H9 (cell line): Measurements from ENCODE around the gene ATP8A1. TPM values are rescaled to one million over a fixed set of nuclear protein-coding genes. Genes with fewer than 3 reads are reported as not detected.

ENCODE experiments used
- DNase-seq: peaks from one replicate; pipeline ENCODE4 v3.0.0-alpha.2; 2017
- H2AFZ ChIP-seq: one replicate; pipeline ENCODE4 v1.6.1; 2013; ENCODE audit warnings: mild to moderate bottlenecking, low read length, control low read depth, moderate library complexity
- H2AK5ac ChIP-seq: 2 replicates; pipeline ENCODE4 v1.6.1; 2013; ENCODE audit warnings: low read length, control low read depth, mixed read lengths; ENCODE audit not compliant: insufficient read length
- H2BK120ac ChIP-seq: one replicate; pipeline ENCODE4 v1.6.1; 2013; ENCODE audit warnings: low read depth, mild to moderate bottlenecking, low read length, control low read depth, inconsistent platforms; ENCODE audit not compliant: poor library complexity, severe bottlenecking
- H2BK12ac ChIP-seq: 2 replicates; pipeline ENCODE4 v1.6.1; 2013; ENCODE audit warnings: low read length, control low read depth, mixed read lengths, low read depth; ENCODE audit not compliant: insufficient read length
- H2BK15ac ChIP-seq: 2 replicates; pipeline ENCODE4 v1.6.1; 2013; ENCODE audit warnings: low read depth, low read length, control low read depth
- H2BK20ac ChIP-seq: one replicate; pipeline ENCODE4 v1.6.1; 2013; ENCODE audit warnings: low read depth, mild to moderate bottlenecking, low read length, control low read depth, inconsistent platforms; ENCODE audit not compliant: poor library complexity, severe bottlenecking
- H2BK5ac ChIP-seq: 2 replicates; pipeline ENCODE4 v1.6.1; 2013; ENCODE audit warnings: low read length, control low read depth, mixed read lengths; ENCODE audit not compliant: insufficient read length
- H3K14ac ChIP-seq: 2 replicates; pipeline ENCODE4 v1.6.1; 2013; ENCODE audit warnings: low read length, control low read depth; ENCODE audit not compliant: insufficient read depth
- H3K18ac ChIP-seq: 2 replicates; pipeline ENCODE4 v1.6.1; 2013; ENCODE audit warnings: low read depth, mild to moderate bottlenecking, mixed read lengths, low read length, control low read depth; ENCODE audit not compliant: insufficient read length
- H3K23ac ChIP-seq: 2 replicates; pipeline ENCODE4 v1.6.1; 2013; ENCODE audit warnings: low read length, control low read depth, mixed read lengths, low read depth; ENCODE audit not compliant: insufficient read length
- H3K23me2 ChIP-seq: 2 replicates; pipeline ENCODE4 v1.6.1; 2013; ENCODE audit warnings: low read depth, mild to moderate bottlenecking, mixed read lengths, low read length, control low read depth; ENCODE audit not compliant: insufficient read length, poor library complexity, severe bottlenecking
- H3K27ac ChIP-seq: 2 replicates; pipeline ENCODE4 v1.5.1; 2013; ENCODE audit warnings: low read length, control low read depth, mixed read lengths, low read depth; ENCODE audit not compliant: insufficient read length
- H3K27me3 ChIP-seq: 2 replicates; pipeline ENCODE4 v1.6.1; 2013; ENCODE audit warnings: low read length, control low read depth, inconsistent platforms; ENCODE audit not compliant: insufficient read depth
- H3K4ac ChIP-seq: 2 replicates; pipeline ENCODE4 v1.6.1; 2013; ENCODE audit warnings: low read depth, mild to moderate bottlenecking, control low read depth, inconsistent platforms, low read length, moderate library complexity
- H3K4me1 ChIP-seq: 2 replicates; pipeline ENCODE4 v1.6.1; 2013; ENCODE audit warnings: low read length, control low read depth, inconsistent platforms; ENCODE audit not compliant: insufficient read depth
- H3K4me2 ChIP-seq: 2 replicates; pipeline ENCODE4 v1.6.1; 2013; ENCODE audit warnings: low read length, control low read depth, mixed read lengths; ENCODE audit not compliant: insufficient read length, insufficient read depth
- H3K56ac ChIP-seq: 2 replicates; pipeline ENCODE4 v1.6.1; 2013; ENCODE audit warnings: low read depth, mild to moderate bottlenecking, mixed read lengths, low read length, control low read depth; ENCODE audit not compliant: insufficient read length
- H3K79me1 ChIP-seq: 2 replicates; pipeline ENCODE4 v1.6.1; 2013; ENCODE audit warnings: low read depth, mild to moderate bottlenecking, moderate library complexity, low read length, control low read depth, inconsistent platforms; ENCODE audit not compliant: insufficient read depth, poor library complexity, severe bottlenecking
- H3K79me2 ChIP-seq: 2 replicates; pipeline ENCODE4 v1.6.1; 2013; ENCODE audit warnings: low read length, control low read depth, inconsistent platforms; ENCODE audit not compliant: insufficient read depth
- H3K9ac ChIP-seq: 2 replicates; pipeline ENCODE4 v1.6.1; 2013; ENCODE audit warnings: low read length, control low read depth, mixed read lengths; ENCODE audit not compliant: insufficient read length; ENCODE audit errors: extremely low read depth
- H3K9me3 ChIP-seq: one replicate; pipeline ENCODE4 v1.6.1; 2013; ENCODE audit warnings: low read depth, low read length, inconsistent platforms; ENCODE audit not compliant: control insufficient read depth
- H3T11ph ChIP-seq: one replicate; pipeline ENCODE4 v1.6.1; 2013; ENCODE audit warnings: mild to moderate bottlenecking, low read length, control low read depth, inconsistent platforms
- H4K20me1 ChIP-seq: one replicate; pipeline ENCODE4 v1.6.1; 2013; ENCODE audit not compliant: control insufficient read depth, insufficient read length, insufficient read depth
- H4K5ac ChIP-seq: 2 replicates; pipeline ENCODE4 v1.6.1; 2013; ENCODE audit warnings: low read depth, mild to moderate bottlenecking, mixed read lengths, low read length, control low read depth; ENCODE audit not compliant: insufficient read length
- H4K8ac ChIP-seq: replicated peaks from 2 replicates; pipeline ENCODE4 v1.6.1; 2013; ENCODE audit warnings: low read length, control low read depth, mixed read lengths, low read depth; ENCODE audit not compliant: insufficient read length
- H4K91ac ChIP-seq: 2 replicates; pipeline ENCODE4 v1.6.1; 2013; ENCODE audit warnings: low read depth, mild to moderate bottlenecking, moderate library complexity, mixed read lengths, low read length, control low read depth; ENCODE audit not compliant: insufficient read length
- H3K27ac Mint-ChIP-seq, 3 experiments: 2 replicates in 2 of 3; 3 replicates in 1 of 3; pipeline ENCODE4 v1.8.0; 2020 to 2021; ENCODE audit warnings: mixed read lengths in 3 of 3, mild to moderate bottlenecking in 1 of 3, moderate library complexity in 1 of 3
- H3K27me3 Mint-ChIP-seq: 2 replicates; pipeline ENCODE4 v1.8.0; 2021; ENCODE audit warnings: low read depth, mild to moderate bottlenecking, moderate library complexity, mixed read lengths
- H3K36me3 Mint-ChIP-seq, 3 experiments: 2 replicates in 2 of 3; 3 replicates in 1 of 3; pipeline ENCODE4 v1.8.0; 2020 to 2021; ENCODE audit warnings: low read depth in 3 of 3, mixed read lengths in 3 of 3; ENCODE audit not compliant: insufficient read depth in 1 of 3
- H3K4me1 Mint-ChIP-seq, 2 experiments: 2 replicates each; pipeline ENCODE4 v1.8.0; 2020; ENCODE audit warnings: mixed read lengths in 2 of 2
- H3K4me3 Mint-ChIP-seq, 2 experiments: 2 replicates in 1 of 2; 3 replicates in 1 of 2; pipeline ENCODE4 v1.8.0; 2020 to 2021; ENCODE audit warnings: mild to moderate bottlenecking in 2 of 2, mixed read lengths in 2 of 2, moderate library complexity in 1 of 2
- H3K9me3 Mint-ChIP-seq, 2 experiments: 2 replicates in 1 of 2; 3 replicates in 1 of 2; pipeline ENCODE4 v1.8.0; 2020; ENCODE audit warnings: mild to moderate bottlenecking in 2 of 2, mixed read lengths in 2 of 2, moderate library complexity in 1 of 2
- CTCF ChIP-seq: fragments of 200-600 bp; sonication (generic); conservative IDR thresholded peaks from 3 replicates; pipeline ENCODE4 v1.8.0; 2021; ENCODE audit warnings: antibody characterized with exemption, mild to moderate bottlenecking
- whole genome bisulfite sequencing: extraction: QIAGEN DNeasy Blood & Tissue Kit; methylation state at CpG from one replicate; pipeline ENCODE4 v1.1.7; 2013; ENCODE audit warnings: missing lambda C conversion rate, low lambda C conversion rate, mixed read lengths; ENCODE audit not compliant: insufficient read length; ENCODE audit errors: extremely low coverage; 5-methylcytosine and 5-hydroxymethylcytosine counted together
- total RNA-seq: library from RNA; stranded (reverse); gene quantifications from 2 replicates; pipeline ENCODE4 v1.2.1, GENCODE V29; 2021

ATP8A1 gene
- total RNA-seq, 1 experiment from 2014 or later = 5.1 TPM

GRCh38 chr4:42442601-42443000 lies 214.3 kb downstream of the ATP8A1 start:
- H3K4me1 Mint-ChIP-seq = peaks cover 16 to 19% of the 10 kb centered on the region in 2 experiments

More at GRCh38 chr4:42442601-42443000, 214.3 kb downstream of the ATP8A1 start:
- no peak overlapping the region for H3K18ac ChIP-seq
- no peak overlapping the region for H3T11ph ChIP-seq
- Mint-ChIP-seq H3K27me3 (no peaks in the 10 kb centered on the region), H3K4me3 (no peak overlapping the region), H3K36me3 (no peaks in the 10 kb centered on the region), H3K9me3 (no peaks in the 10 kb centered on the region; a peak in 1 of 5 replicates), H3K27ac (no peak overlapping the region)
- no peaks in the 10 kb centered on the region for H3K79me1 ChIP-seq
- WGBS = no CpG with 5 or more reads among the region's 2 CpGs
- no peak overlapping the region for H3K14ac ChIP-seq
- H2BK120ac ChIP-seq = no peak overlapping the region
- no peak overlapping the region for H2BK20ac ChIP-seq
- H2BK15ac ChIP-seq = no peak overlapping the region
- no peak overlapping the region for H2BK12ac ChIP-seq
- H3K9me3 ChIP-seq = no peaks in the 10 kb centered on the region
- no peak overlapping the region for H4K91ac ChIP-seq
- H3K4me1 ChIP-seq = peaks cover 5% of the 10 kb centered on the region
- H2AFZ ChIP-seq = no peak overlapping the region
- TF ChIP-seq CTCF = no peak
- no peak overlapping the region for H2BK5ac ChIP-seq
- no peak overlapping the region for H3K56ac ChIP-seq
- H3K27me3 ChIP-seq = no peaks in the 10 kb centered on the region
- no peak overlapping the region for H3K9ac ChIP-seq
- no peak overlapping the region for H3K27ac ChIP-seq
- H2AK5ac ChIP-seq = no peak overlapping the region
- no peak overlapping the region for H3K23ac ChIP-seq
- DNase-seq = no peak
- H3K4ac ChIP-seq = no peak overlapping the region
- no peaks in the 10 kb centered on the region for H3K23me2 ChIP-seq
- peaks cover 1% of the 10 kb centered on the region; the same call in 1 of the 2 replicates for H3K79me2 ChIP-seq
- no peak overlapping the region for H4K8ac ChIP-seq
- no peak overlapping the region for H4K5ac ChIP-seq
- H4K20me1 ChIP-seq = no peaks in the 10 kb centered on the region
- H3K4me2 ChIP-seq = no peak overlapping the region
